Hepatocyte (in vitro differentiated cells): Measurements from ENCODE around the gene C8G.

Experiments
- EZH2 ChIP-seq: fragments of 200-600 bp; sonication (generic); IDR thresholded peaks from 2 replicates; pipeline ENCODE4 v1.6.1; 2016; ENCODE audit warnings: antibody characterized with exemption, mild to moderate bottlenecking, borderline replicate concordance
- EZH2phosphoT487 ChIP-seq: fragments of 200-600 bp; sonication (generic); IDR thresholded peaks from one replicate; pipeline ENCODE4 v1.6.1; 2018; ENCODE audit warnings: antibody characterized with exemption, mild to moderate bottlenecking, low read depth, moderate library complexity; ENCODE audit not compliant: unreplicated experiment, severe bottlenecking
- TF ChIP-seq, protein P1 (sequence below): fragments of 200-600 bp; sonication (generic); IDR thresholded peaks from 2 replicates; pipeline ENCODE4 v1.5.1; 2016; ENCODE audit warnings: antibody characterized with exemption, mild to moderate bottlenecking; ENCODE audit not compliant: poor library complexity

DNA sequence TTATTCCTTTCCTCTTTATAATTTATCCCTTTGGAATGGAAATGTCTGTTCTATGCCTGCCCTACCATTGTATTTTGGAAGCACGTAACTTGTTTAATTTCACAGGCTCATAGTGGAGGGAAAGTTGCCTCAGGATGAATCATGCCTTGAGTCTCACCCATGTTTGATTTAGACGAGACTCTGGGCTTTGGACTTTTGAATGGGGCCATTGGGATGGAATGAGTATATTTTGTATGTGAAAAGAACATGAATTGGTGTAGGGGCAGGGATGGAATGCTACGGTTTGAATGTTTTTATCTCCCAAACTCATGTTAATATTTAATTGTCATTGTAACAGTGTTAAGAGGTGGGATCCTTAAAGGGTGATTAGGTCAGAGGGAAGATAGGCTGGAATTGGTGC lies 10.8 kb upstream of the C8G start:
- no peak for TF ChIP-seq EZH2phosphoT487
- TF ChIP-seq, protein P1, sequence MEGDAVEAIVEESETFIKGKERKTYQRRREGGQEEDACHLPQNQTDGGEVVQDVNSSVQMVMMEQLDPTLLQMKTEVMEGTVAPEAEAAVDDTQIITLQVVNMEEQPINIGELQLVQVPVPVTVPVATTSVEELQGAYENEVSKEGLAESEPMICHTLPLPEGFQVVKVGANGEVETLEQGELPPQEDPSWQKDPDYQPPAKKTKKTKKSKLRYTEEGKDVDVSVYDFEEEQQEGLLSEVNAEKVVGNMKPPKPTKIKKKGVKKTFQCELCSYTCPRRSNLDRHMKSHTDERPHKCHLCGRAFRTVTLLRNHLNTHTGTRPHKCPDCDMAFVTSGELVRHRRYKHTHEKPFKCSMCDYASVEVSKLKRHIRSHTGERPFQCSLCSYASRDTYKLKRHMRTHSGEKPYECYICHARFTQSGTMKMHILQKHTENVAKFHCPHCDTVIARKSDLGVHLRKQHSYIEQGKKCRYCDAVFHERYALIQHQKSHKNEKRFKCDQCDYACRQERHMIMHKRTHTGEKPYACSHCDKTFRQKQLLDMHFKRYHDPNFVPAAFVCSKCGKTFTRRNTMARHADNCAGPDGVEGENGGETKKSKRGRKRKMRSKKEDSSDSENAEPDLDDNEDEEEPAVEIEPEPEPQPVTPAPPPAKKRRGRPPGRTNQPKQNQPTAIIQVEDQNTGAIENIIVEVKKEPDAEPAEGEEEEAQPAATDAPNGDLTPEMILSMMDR, result no peak
- no peak for TF ChIP-seq EZH2
